Measurements from ENCODE around the gene MGAT5B. TPM values are rescaled to one million over a fixed set of nuclear protein-coding genes. Genes with fewer than 3 reads are reported as not detected.

MGAT5B gene
- total RNA-seq, 1 donor from 2014 or later, result 6.3 TPM

DNA sequence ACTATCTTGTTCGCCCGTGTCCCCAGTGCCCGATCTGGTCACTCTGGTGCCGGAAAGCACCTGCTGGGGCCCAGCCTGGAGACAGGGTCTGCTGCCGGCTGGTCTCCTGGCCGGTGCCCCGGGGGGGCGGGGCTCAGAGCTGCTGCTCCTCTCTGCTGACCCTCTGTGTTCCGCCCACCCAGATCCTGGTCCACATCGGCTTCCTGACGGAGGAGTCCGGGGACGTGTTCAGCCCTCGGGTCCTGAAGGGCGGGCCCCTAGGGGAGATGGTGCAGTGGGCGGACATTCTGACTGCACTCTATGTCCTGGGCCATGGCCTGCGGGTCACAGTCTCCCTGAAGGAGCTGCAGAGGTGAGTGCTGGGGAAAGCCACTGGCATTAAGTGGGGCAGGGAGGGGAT, 37.6 kb downstream of the MGAT5B start:
- DNase-seq (ENCODE audit: low read depth) (no peak), FAIRE-seq (no peak)
- Histone ChIP-seq H4K20me1 (ENCODE audit: insufficient read depth, low read length) (peaks cover 18% of the 10 kb centered on the region), H3K4me1 (ENCODE audit: insufficient read depth, low read length) (no peaks in the 10 kb centered on the region), H3K27me3 (ENCODE audit: insufficient read depth, low read length) (no peaks in the 10 kb centered on the region), H2AFZ (ENCODE audit: low read depth, low read length) (no peak overlapping the region), H3K9ac (ENCODE audit: low read length) (no peak overlapping the region), H3K36me3 (ENCODE audit: insufficient read depth, low read length) (no peaks in the 10 kb centered on the region), H3K4me3 (ENCODE audit: insufficient read depth, low read depth, low read length) (no peak overlapping the region), H3K9me3 (ENCODE audit: insufficient read depth, low read depth, low read length) (no peaks in the 10 kb centered on the region), H3K79me2 (ENCODE audit: insufficient read depth, low read length) (no peaks in the 10 kb centered on the region), H3K27ac (ENCODE audit: low read depth, low read length) (no peak overlapping the region), H3K4me2 (ENCODE audit: low read length) (no peak overlapping the region)
- Mint-ChIP-seq H3K27me3 (ENCODE audit: low read depth, unreplicated experiment) (peaks cover 10% of the 10 kb centered on the region), H3K27ac (ENCODE audit: unreplicated experiment) (no peak overlapping the region), H3K4me3 (ENCODE audit: unreplicated experiment) (no peak overlapping the region), H3K9me3 (ENCODE audit: unreplicated experiment) (peaks cover 2% of the 10 kb centered on the region), H3K36me3 (ENCODE audit: low read depth, unreplicated experiment) (peaks cover 8% of the 10 kb centered on the region), H3K4me1 (ENCODE audit: low read depth, unreplicated experiment) (no peaks in the 10 kb centered on the region)
- TF ChIP-seq, protein P1, sequence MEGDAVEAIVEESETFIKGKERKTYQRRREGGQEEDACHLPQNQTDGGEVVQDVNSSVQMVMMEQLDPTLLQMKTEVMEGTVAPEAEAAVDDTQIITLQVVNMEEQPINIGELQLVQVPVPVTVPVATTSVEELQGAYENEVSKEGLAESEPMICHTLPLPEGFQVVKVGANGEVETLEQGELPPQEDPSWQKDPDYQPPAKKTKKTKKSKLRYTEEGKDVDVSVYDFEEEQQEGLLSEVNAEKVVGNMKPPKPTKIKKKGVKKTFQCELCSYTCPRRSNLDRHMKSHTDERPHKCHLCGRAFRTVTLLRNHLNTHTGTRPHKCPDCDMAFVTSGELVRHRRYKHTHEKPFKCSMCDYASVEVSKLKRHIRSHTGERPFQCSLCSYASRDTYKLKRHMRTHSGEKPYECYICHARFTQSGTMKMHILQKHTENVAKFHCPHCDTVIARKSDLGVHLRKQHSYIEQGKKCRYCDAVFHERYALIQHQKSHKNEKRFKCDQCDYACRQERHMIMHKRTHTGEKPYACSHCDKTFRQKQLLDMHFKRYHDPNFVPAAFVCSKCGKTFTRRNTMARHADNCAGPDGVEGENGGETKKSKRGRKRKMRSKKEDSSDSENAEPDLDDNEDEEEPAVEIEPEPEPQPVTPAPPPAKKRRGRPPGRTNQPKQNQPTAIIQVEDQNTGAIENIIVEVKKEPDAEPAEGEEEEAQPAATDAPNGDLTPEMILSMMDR (IDR thresholded peaks at IDR 0.05; ENCODE audit: insufficient read depth, low read depth, low read length), result no peak
- no peak for TF ChIP-seq EZH2 (IDR thresholded peaks at IDR 0.05; ENCODE audit: insufficient read depth, low read length)

DNA sequence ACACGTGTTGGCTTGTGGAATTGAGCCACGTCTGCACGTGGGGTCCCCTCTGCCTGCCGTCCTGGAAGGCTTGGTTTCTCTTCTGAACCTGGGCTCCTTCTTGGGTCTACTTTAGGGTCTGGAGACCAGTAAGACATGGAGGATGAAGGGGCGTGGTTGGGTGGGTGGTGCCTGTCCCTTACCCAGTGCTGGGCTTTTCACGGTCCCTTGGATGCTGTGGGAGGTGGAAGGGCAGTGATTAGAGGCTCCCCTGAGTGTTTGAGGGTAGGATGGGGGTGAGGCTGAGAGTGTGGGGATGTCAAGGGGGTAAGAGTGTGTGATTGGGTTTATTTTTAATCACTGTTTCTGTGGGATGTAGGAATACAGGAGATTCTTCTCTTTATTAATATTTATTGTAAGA, 38.3 kb downstream of the MGAT5B start:
- Histone ChIP-seq H3K27ac (ENCODE audit: low read depth, low read length) (no peak overlapping the region), H3K4me1 (ENCODE audit: insufficient read depth, low read length) (no peaks in the 10 kb centered on the region), H3K4me2 (ENCODE audit: low read length) (no peak overlapping the region), H3K79me2 (ENCODE audit: insufficient read depth, low read length) (no peaks in the 10 kb centered on the region), H4K20me1 (ENCODE audit: insufficient read depth, low read length) (peaks cover 18% of the 10 kb centered on the region), H3K27me3 (ENCODE audit: insufficient read depth, low read length) (no peaks in the 10 kb centered on the region), H3K9ac (ENCODE audit: low read length) (no peak overlapping the region), H2AFZ (ENCODE audit: low read depth, low read length) (no peak overlapping the region), H3K9me3 (ENCODE audit: insufficient read depth, low read depth, low read length) (no peaks in the 10 kb centered on the region), H3K36me3 (ENCODE audit: insufficient read depth, low read length) (no peaks in the 10 kb centered on the region), H3K4me3 (ENCODE audit: insufficient read depth, low read depth, low read length) (no peak overlapping the region)
- H3K4me3 Mint-ChIP-seq (ENCODE audit: unreplicated experiment), result no peak overlapping the region
- H3K9me3 Mint-ChIP-seq (ENCODE audit: unreplicated experiment), result peaks cover 2% of the 10 kb centered on the region
- FAIRE-seq (no peak), DNase-seq (ENCODE audit: low read depth) (no peak)
- no peak overlapping the region for H3K27ac Mint-ChIP-seq (ENCODE audit: unreplicated experiment)
- TF ChIP-seq EZH2 (IDR thresholded peaks at IDR 0.05; ENCODE audit: insufficient read depth, low read length), result no peak
- TF ChIP-seq, protein P1 (IDR thresholded peaks at IDR 0.05; ENCODE audit: insufficient read depth, low read depth, low read length), result no peak
- H3K27me3 Mint-ChIP-seq (ENCODE audit: low read depth, unreplicated experiment), result peaks cover 8% of the 10 kb centered on the region
- peaks cover 8% of the 10 kb centered on the region for H3K36me3 Mint-ChIP-seq (ENCODE audit: low read depth, unreplicated experiment)
- no peaks in the 10 kb centered on the region for H3K4me1 Mint-ChIP-seq (ENCODE audit: low read depth, unreplicated experiment)

DNA sequence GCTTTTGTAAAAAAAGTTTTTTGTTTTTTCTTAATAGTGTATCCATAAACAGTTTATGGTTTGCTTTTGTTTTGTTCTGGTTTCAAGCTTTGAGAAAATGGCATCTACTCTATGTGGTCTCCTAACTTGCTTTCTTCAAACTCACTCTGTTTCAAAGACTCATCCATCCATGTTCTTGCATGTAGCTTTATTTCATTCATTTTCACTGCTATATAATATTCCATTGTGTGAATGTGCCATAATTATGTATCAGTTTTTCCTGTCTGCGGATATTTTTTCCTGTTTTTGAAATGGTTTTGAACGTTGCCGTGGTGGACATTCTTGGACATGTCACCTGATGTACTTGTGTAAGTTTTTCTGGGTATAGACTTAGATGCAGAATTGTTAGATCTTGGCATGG, 39.1 kb downstream of the MGAT5B start:
- H3K4me2 ChIP-seq (ENCODE audit: low read length), result no peak overlapping the region
- H3K9me3 ChIP-seq (ENCODE audit: insufficient read depth, low read depth, low read length), result no peaks in the 10 kb centered on the region
- no peaks in the 10 kb centered on the region for H3K27me3 ChIP-seq (ENCODE audit: insufficient read depth, low read length)
- H3K4me1 ChIP-seq (ENCODE audit: insufficient read depth, low read length), result no peaks in the 10 kb centered on the region
- no peak for TF ChIP-seq EZH2 (IDR thresholded peaks at IDR 0.05; ENCODE audit: insufficient read depth, low read length)
- TF ChIP-seq, protein P1 (IDR thresholded peaks at IDR 0.05; ENCODE audit: insufficient read depth, low read depth, low read length), result no peak
- no peak overlapping the region for H3K27ac Mint-ChIP-seq (ENCODE audit: unreplicated experiment)
- H3K4me3 Mint-ChIP-seq (ENCODE audit: unreplicated experiment), result no peak overlapping the region
- H3K36me3 Mint-ChIP-seq (ENCODE audit: low read depth, unreplicated experiment), result peaks cover 8% of the 10 kb centered on the region
- peaks cover 2% of the 10 kb centered on the region for H3K9me3 Mint-ChIP-seq (ENCODE audit: unreplicated experiment)
- H3K4me3 ChIP-seq (ENCODE audit: insufficient read depth, low read depth, low read length), result no peak overlapping the region
- H2AFZ ChIP-seq (ENCODE audit: low read depth, low read length), result no peak overlapping the region
- DNase-seq (ENCODE audit: low read depth), result no peak
- FAIRE-seq, result no peak
- H3K79me2 ChIP-seq (ENCODE audit: insufficient read depth, low read length), result no peaks in the 10 kb centered on the region
- peaks cover 9% of the 10 kb centered on the region for H3K27me3 Mint-ChIP-seq (ENCODE audit: low read depth, unreplicated experiment)
- no peak overlapping the region for H3K9ac ChIP-seq (ENCODE audit: low read length)
- no peak overlapping the region for H3K27ac ChIP-seq (ENCODE audit: low read depth, low read length)
- no peaks in the 10 kb centered on the region for H3K36me3 ChIP-seq (ENCODE audit: insufficient read depth, low read length)
- no peaks in the 10 kb centered on the region for H3K4me1 Mint-ChIP-seq (ENCODE audit: low read depth, unreplicated experiment)
- peaks cover 14% of the 10 kb centered on the region for H4K20me1 ChIP-seq (ENCODE audit: insufficient read depth, low read length)

Data from astrocyte (in vitro differentiated cells and primary cell).